ENCODE data around the gene GATA5. TPM values are rescaled to one million over a fixed set of nuclear protein-coding genes. Genes with fewer than 3 reads are reported as not detected.

The GATA5 gene
- total RNA-seq, 2 experiments from 2014 or later: not detected

DNA sequence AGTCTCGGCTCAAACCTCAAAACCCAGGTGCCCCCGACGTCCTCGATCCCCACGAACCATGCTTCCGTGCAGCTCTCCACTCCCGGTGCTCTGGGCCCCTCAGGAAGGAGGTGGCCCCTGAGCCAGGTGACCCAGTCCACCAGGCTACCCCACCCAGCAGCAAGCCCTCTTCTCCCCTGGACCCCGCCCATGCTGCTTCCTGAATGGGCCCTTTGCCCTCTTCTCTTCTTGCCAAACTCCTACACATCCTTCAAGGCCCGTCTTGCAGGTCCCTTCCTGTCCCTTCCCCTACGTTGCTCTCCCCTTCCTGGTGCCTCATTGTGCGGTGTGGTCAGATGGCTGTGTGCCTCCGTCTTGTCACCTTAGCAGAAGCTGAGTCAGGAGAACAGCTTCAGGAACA lies 3.4 kb upstream of the GATA5 start:
- TF ChIP-seq, protein P1, sequence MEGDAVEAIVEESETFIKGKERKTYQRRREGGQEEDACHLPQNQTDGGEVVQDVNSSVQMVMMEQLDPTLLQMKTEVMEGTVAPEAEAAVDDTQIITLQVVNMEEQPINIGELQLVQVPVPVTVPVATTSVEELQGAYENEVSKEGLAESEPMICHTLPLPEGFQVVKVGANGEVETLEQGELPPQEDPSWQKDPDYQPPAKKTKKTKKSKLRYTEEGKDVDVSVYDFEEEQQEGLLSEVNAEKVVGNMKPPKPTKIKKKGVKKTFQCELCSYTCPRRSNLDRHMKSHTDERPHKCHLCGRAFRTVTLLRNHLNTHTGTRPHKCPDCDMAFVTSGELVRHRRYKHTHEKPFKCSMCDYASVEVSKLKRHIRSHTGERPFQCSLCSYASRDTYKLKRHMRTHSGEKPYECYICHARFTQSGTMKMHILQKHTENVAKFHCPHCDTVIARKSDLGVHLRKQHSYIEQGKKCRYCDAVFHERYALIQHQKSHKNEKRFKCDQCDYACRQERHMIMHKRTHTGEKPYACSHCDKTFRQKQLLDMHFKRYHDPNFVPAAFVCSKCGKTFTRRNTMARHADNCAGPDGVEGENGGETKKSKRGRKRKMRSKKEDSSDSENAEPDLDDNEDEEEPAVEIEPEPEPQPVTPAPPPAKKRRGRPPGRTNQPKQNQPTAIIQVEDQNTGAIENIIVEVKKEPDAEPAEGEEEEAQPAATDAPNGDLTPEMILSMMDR (IDR thresholded peaks at IDR 0.05): no peak
- POLR2A ChIA-PET: no interaction called here
- Mint-ChIP-seq H3K4me1 (ENCODE audit: low read depth) (peaks cover 6% of the 10 kb centered on the region), H3K27me3 (peaks cover 52% of the 10 kb centered on the region), H3K36me3 (ENCODE audit: low read depth) (no peaks in the 10 kb centered on the region), H3K27ac (no peak overlapping the region), H3K4me3 (no peak overlapping the region), H3K9me3 (no peaks in the 10 kb centered on the region)
- intact Hi-C loops (cut with micrococcal nuclease): no loop called here
- CTCF ChIA-PET: interaction anchor here (1.2 kb wide), 1 partner anchor 138 kb away, joined by 4 read pairs; no protein-coding TSS in a partner anchor
- DNase-seq (no peak), ATAC-seq (no peak)

DNA sequence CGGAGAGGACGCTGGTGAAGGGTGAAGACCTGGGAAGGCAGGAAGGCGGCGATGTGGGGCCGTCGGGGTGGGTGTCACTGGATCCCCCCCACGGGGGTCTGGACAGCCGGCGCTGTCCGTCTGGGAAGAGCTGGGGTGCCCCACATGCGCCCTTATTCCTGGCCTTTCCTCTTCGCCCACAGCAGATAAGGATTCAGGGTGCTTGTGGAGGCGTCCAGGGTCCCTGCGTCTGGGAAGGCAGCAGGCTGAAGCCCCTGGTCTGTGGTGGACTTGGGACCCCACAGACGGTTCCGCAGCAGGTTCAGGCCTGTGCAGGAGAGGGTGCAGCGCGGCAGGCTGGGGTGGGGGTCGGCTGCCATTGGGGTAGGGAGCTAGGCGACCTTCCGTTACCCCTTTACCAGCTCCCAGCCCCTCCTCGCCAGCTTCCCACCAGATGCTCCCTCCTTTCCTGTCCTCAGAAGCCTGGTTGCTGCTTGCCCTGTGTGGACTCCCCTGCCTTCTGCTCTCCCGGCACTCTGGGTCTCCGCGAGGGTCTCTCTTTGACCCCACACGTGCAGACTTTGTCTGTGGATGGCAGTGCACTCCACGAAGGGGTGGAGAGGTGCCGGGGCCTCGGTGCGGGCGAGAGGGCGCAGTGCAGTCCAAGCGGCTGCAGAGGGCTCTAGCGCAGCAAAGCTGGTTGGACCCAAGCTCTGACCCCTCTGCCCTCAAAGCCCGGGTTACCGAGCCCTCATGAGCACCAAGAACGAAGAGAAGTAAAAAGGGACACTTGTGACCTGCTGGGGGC lies 2.1 kb upstream of the GATA5 start:
- ChIA-PET CTCF (no interaction called here), POLR2A (interaction anchor here (1.0 kb wide), 1 partner anchor 439 kb away, joined by 3 read pairs; no protein-coding TSS in a partner anchor)
- DNase-seq: no peak
- Mint-ChIP-seq H3K4me3 (no peak overlapping the region), H3K36me3 (ENCODE audit: low read depth) (no peaks in the 10 kb centered on the region), H3K9me3 (no peaks in the 10 kb centered on the region), H3K27me3 (peaks cover 43% of the 10 kb centered on the region), H3K27ac (no peak overlapping the region), H3K4me1 (ENCODE audit: low read depth) (peaks cover 4% of the 10 kb centered on the region)
- TF ChIP-seq, protein P1 (IDR thresholded peaks at IDR 0.05): no peak
- no peak for ATAC-seq
- intact Hi-C loops (cut with micrococcal nuclease): no loop called here

DNA sequence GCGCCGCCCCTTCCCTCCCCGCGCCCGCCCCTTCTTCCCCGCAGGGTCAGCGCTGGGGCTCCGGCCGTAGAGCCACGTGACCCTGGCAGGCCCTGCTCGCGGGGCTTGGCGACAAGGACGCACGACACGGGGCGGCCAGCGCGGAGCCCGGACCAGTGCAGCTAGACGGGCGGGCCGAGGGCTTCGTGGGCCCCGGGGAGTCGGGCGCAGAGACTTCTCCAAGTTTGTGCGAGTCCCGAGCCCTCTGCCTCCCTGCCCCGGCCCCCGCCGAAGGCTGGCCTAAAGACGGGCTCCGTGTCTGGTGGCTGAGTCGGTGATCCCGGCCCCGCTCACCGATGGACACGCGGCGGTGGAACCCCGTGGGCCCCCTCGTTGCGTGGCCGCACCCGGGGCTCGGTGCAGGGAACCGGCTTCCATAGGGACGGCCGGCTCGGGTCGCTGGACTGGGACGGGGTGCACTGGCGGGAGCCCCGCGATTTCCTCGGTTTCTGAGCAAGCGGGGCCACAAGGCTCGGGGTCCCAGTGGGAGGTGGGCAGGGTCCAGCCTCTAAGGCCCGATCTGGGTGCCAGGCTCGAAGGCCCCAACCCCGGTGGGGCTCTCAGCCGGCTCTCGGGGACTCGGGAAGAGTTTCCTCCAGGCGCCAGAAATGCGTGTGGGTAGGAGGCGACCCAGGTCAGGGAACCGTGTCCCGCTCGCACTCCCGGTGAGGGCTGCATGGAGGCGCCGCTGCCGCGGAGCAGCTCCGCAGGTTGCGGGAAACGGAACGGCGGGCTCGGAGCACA lies 452 bp upstream of the GATA5 start:
- Mint-ChIP-seq H3K36me3 (ENCODE audit: low read depth) (no peaks in the 10 kb centered on the region), H3K4me3 (no peak overlapping the region), H3K27me3 (peaks cover 34% of the 10 kb centered on the region), H3K27ac (no peak overlapping the region), H3K4me1 (ENCODE audit: low read depth) (no peaks in the 10 kb centered on the region), H3K9me3 (no peaks in the 10 kb centered on the region)
- ChIA-PET CTCF (interaction anchor here (1.8 kb wide), 1 partner anchor 140 kb away, joined by 4 read pairs; no protein-coding TSS in a partner anchor), POLR2A (interaction anchor here (0.8 kb wide), 1 partner anchor 127 kb away, joined by 3 read pairs; no protein-coding TSS in a partner anchor)
- no peak for ATAC-seq
- TF ChIP-seq, protein P1 (IDR thresholded peaks at IDR 0.05): no peak
- DNase-seq: no peak
- intact Hi-C loops (cut with micrococcal nuclease): no loop called here

DNA sequence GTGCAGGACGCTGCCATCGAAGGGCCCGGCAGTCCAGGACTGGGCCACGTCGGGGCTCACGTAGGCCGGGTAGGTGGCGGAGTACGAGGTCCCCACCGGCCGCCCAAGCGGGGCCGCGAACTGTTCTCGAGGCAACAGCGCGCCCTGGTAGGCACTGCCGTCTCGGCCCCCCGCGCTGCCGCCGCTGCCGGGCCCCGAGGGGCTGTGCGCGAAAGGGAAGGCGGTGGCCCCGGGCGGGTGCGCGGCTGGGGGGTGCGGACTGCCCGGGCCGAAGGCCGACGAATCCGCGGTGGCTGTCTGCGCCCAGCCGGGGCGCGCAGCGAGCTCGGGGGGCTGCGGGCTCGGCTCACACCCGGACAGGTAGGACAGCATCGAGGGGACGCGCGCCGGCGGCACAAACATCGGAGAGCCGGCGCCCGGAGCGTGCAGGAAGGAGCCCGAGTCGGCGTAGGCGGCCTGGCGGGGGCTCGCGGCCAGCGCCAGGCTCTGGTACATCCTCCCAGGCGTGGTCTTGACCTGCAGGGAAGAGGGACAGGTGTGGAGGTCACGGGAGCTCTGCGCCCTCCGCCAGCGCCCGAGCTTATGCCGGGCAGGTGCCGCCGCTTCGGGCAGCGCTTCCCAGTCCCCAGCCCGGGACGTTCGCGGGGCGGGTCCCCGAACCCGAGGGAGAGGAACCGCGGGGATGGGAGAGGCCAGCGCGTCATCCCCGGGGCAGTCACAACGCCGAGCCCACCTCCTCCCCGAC lies 596 bp downstream of the GATA5 start:
- Mint-ChIP-seq H3K9me3 (no peaks in the 10 kb centered on the region), H3K4me1 (ENCODE audit: low read depth) (no peaks in the 10 kb centered on the region), H3K4me3 (no peak overlapping the region), H3K36me3 (ENCODE audit: low read depth) (no peaks in the 10 kb centered on the region), H3K27me3 (peaks cover 35% of the 10 kb centered on the region), H3K27ac (no peak overlapping the region)
- TF ChIP-seq, protein P1 (IDR thresholded peaks at IDR 0.05): no peak
- ATAC-seq (peak; percentile 33), DNase-seq (no peak)
- CTCF ChIA-PET: interaction anchor here (1.8 kb wide), 1 partner anchor 141 kb away, joined by 4 read pairs; no protein-coding TSS in a partner anchor
- intact Hi-C loops (cut with micrococcal nuclease): no loop called here
- POLR2A ChIA-PET: interaction anchor here (0.8 kb wide), 1 partner anchor 128 kb away, joined by 3 read pairs; no protein-coding TSS in a partner anchor
